ENCODE measurements around the gene RELN.

GRCh38 chr7:103832438-103832837 lies 157.0 kb downstream of the RELN start:
- no peak for TF ChIP-seq CTCF (conservative IDR thresholded peaks at IDR 0.05)
- TF ChIP-seq EZH2 (IDR thresholded peaks at IDR 0.05; ENCODE audit: low read depth), result no peak
